GM18526 (cell line): ENCODE results near the gene ITGAV.

Experiments
- POLR2A ChIP-seq: IDR thresholded peaks from 3 replicates; pipeline ENCODE4 v1.6.1; 2011; ENCODE audit not compliant: insufficient read length; ENCODE audit errors: extremely low read depth

Gene ITGAV

DNA sequence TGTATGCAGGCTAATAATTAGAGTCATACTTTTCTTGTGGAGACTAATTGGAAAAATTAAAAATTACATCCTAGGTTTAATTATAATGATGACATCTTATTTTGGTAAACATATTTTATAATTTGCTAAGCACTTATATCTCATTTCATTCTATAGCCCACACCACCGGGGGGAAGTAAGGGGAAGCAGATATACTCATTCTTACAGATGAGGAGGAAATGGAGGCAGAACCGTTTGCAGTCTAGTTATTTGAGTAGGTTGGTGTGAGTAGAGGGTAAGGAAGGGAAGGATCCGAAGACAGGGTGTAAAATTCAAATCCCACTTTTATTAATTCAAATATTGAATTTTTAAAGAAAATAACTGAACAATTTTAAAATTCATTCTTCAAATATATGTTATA, 3.7 kb downstream of the ITGAV start:
- no peak for TF ChIP-seq POLR2A

DNA sequence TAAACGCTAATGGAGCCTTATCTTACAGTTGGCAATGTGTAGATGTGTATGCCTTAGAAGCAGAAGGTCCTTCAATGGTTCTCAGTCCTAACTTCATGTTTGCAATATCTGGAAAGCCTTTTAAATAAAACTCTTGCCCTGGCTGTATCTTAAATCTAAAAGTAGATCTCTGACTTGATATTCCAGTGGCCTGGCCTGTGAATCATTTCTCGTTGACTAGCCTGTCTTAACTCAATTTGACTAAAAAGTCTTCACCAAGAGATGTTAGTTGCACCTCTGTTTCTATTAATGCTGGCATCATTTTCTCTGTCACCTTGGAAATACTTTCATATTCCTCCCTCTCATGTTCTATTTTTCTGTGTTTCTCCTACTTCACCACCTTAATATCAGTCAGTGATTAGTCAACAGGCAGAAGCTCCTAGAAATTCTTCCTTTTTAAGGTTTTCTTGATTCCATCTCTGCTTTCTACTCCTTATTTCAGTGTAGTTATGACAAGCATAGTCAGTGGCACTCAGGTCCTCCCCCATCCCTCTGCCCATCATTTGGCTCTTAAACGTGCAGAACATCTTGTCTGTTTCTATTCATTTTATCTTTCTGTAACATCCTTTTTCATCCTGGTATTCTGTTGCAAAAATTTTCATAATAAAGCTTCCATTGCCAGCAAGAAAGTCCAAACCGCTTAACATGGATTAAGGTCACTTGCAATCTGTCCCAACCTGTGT, 4.3 kb downstream of the ITGAV start:
- TF ChIP-seq POLR2A = no peak

DNA sequence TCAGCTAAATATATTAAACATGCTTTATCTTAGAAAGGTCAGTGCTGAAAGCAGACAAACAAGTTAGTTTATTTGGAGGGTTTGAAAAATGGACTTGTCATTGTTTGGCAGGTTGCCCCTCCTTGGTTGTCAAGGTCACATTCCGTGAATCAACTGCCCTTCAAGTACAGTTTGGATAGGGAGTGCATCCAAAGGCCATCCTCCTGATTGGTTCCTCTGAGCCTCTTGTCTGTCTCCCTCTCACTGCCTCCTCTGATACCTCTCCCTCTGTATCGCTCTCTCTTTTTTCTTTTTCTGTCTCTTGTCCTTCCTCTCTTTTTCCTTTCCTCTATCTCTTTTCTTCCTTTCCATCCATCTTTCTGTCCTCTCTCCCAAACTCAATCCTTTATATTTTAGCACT, 5.4 kb downstream of the ITGAV start:
- no peak for TF ChIP-seq POLR2A

DNA sequence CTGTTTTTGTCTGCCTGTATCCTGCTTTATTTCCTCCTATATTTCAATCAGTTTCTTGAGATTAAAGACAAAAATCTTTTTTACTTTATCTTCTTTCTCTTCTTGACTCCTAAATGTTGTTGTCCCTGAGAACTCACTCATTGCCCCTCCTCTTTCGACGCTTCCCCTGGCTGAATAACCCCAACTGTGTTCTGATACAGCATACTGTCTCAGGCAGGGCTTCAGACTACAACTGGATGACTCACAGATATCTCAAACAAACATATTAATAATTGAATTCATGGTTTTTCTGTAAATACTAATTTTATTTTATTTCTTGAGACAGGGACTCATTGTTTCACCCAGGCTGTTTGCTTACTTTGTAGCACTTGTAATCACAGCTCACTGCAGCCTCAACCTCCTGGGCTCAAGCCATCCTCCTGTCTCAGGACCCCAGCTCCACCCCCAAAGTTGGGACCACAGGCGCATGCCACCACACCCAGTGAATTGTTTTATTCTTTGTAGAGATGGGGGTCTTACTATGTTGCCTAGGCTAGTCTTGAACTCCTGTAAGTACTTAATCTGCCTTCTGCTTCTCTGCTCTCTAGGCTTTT, 9.4 kb downstream of the ITGAV start:
- no peak for TF ChIP-seq POLR2A

DNA sequence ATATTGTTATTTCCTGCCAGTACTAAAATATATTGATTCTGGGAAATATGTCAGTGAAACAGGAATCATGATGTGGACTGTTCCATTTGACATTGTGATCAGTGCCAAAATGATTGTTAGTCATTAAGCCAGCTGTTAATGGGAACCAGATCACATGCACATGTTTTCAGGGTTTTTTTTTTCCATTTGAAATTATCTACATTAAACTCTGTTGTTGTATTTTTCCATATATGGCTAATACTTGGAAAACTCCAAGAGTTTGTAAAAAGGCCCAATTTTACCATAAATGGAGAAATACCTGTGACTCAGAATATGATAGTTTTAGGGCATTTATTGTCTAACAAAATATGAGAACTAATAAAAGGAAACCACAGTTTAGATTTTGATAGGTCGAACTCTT, 13.4 kb downstream of the ITGAV start:
- TF ChIP-seq POLR2A = no peak

DNA sequence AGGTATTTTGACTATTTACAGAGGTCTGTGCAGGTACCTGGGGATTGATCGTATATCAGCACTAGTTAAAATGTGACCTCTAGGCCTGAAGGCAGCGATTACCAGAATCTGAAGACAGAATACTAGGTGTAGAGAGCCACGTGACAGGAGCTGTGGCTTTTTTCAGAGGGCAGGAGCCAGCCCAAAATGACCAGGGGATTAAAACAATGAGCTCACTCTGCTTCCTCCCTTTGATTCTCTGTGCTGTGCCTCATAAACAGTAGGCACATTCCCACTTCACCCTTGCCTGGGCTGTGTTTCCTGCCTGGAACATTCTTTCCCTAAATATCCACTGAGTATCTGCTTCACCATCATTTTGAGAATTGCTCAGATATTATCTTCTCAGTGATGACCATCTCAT, 15.2 kb downstream of the ITGAV start:
- no peak for TF ChIP-seq POLR2A

DNA sequence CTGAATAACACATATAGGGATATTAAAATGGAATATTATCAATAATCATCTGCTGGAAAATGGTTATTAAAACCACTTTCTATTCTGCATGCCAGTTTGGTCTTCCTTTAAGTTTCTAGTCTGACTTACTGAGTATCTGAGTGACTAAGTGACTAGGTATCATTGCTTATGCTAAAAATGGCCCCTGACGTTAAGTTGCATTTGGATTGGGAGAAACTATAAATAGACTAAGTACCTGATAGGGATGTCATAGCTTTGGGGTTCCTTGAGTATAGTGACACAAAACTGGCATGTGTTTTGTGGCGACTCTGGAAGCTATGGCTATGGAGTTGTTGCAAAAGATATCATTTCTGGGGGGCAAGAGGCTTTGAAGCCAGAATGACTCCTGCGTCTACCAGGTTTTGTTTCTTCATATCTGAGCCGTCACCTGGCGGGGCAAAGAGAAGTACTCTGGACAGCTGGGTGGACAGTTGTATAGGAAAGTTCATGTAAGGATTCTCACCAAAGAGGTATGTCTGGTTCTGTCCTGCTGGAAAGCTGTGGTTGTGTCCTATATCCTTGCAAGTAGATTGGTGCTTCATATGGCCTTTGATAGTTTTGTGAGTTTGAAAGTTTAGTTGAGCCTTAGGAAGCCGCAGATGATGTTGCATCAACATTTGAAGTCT, 17.9 kb downstream of the ITGAV start:
- TF ChIP-seq POLR2A = no peak

DNA sequence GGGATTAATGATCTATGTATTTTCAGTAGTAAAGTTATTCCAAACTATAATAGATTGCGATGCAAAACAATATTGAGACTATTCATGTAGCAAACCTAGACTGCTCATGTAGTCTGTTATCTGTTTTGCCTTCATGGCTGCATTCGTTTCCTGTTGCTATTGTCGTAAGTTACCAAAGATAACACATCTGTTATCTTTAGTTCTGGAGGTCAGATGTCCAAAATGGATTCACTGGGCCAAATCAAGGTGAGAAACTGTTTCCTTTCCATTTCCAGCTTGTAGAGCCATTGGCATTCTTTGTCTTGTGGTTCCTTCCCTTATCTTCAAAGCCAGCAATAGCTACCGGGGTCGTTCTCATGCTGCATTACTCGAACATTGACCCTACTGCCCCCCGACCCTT, 20.9 kb downstream of the ITGAV start:
- TF ChIP-seq POLR2A = no peak

DNA sequence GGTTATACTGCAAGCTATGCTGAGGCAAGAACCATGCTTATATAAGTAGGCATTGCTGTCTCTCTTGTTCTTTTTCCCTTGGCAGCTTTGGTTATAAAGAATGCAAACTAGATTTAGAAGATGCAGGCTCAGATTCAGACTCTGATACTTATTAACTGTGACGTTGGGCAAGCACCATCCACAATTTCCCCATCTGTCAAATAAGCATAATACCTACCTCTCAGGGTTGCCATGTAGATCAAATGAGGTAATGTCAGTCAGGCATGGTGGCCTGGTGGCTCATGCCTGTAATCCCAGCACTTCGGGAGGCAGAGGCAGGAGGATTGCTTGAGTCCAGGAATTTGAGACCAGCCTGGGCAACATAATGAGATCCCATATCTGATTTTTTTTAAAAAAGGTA, 21.7 kb downstream of the ITGAV start:
- no peak for TF ChIP-seq POLR2A

DNA sequence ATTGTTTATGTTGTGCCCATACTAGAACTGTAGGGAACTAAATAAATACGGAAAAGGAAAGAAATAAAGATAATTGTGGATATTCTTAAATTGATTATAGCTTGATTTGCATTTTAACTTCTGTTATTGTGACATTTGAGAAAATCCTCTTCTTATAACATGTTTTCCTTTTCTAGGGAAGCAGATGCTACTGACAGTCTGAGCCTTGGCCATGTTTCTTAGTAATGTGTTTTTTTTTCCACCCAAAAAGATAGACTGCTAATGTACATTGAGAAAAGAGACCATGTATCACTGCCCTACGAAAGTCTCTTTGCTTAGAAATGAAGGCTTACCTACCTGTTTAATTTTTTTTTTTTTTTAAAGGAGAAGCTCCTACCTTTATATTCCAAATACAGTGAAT, 22.2 kb downstream of the ITGAV start:
- no peak for TF ChIP-seq POLR2A

DNA sequence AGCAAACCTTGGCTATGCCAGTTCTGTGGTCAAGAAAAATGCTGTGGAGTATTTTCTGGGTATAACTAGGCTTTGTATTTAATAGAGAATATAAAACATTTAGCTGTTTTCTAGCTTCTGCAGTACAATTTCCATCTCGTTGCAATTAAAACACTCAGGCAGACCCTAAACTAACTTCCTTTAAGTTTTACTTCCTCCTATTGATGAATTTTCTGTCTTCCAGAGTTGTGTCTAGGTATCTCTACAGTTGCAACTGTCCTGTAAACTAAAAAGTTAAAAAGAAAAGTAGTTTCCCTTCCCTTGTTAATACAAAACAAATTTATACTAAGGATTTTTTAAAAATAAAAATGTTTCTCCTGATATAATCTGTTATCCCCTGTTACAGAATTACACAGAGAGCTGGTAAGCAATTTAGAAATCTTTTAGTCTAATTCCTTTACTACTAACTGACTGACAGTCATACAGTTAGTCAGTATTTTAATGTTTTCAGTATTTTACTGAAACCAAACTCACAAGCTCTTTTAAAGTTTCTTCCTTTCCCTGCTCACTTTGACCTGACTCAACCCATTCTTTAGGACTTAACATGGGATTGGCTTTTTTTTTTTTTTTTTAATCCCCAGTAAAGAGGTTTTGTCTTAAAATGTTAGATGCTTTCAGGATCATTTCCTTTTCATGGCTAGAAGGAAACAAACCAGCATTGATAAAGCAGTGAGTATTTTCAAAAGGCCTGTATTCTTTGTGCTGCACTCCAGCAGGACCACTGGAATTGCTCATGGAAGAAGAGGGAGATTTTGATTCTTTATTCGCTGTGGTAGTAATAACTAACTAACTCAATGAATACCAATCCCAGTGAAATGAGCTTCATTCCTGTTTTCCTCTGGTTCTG, 22.9 kb downstream of the ITGAV start:
- TF ChIP-seq POLR2A = no peak

DNA sequence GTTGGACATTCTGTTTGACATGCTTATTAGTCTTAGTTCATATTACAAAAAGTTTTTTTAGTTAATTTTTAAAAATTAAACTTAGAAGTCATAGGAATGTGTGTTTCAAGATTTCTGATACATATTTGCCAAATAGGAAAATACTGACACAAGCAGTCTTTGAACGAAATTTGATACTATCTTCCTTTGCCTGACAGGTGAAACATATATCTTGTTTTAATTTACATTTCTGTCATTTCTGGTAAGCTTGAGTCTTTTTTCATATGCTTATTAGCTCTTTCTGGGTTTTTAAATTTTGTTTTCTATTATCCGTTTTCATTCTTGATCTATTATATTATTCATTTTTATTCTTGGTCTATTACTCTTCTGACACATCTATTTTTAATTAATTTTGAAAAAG, 24.5 kb downstream of the ITGAV start:
- no peak for TF ChIP-seq POLR2A

DNA sequence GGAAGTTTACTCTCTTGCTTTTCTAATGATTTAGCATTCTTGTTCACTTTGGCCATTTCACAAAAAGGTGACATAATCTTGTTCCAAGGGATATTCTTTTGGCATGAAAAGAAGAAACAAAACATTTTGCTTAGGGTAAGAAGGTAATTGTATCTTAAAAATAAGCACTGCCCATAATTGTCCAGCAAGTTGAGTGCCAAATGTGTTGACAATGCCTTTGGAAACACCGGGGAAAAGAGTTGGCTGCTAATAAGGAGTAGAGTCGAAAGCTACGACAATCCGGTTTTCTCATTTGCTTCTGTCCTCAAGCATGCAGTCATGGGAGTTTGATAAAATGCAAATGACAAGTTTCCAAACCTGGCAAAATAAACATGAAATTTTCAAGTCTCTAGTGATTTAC, 27.3 kb downstream of the ITGAV start:
- TF ChIP-seq POLR2A = no peak

DNA sequence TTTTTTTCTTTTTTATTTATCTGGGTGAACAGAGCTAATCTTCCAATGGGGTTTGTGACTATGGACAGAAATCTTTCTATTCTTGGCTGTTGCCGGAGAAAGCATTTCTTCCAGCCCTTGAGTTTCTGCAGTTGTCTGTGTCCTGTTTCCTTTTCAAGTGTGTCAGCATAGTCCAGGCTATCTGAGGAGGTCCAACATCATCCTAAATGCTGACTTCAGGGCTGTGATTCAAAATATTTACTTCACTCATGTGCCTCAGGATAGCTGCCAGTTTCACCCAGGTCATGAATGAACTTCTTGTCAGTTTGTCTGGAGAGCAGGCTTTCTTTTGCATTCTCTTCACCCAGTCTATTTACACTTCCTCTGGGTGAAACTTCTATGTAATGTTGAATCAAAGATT, 27.9 kb downstream of the ITGAV start:
- no peak for TF ChIP-seq POLR2A

DNA sequence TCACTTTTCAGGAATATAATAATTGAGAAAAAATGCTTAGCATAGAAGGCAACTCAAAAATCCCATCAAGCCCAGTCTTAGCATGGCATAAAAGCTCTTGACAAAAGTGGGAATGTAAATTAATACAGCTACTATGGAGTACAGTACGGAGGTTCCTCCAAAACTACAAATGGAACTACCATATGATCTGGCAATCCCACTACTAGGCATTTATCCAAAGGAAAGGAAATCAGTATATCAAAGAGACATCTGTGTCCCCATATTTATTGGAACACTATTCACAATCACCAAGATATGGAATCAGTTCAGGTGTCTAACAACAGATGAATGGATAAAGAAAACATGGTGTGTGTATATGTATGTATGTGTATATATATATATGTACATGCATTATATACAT, 28.8 kb downstream of the ITGAV start:
- no peak for TF ChIP-seq POLR2A

DNA sequence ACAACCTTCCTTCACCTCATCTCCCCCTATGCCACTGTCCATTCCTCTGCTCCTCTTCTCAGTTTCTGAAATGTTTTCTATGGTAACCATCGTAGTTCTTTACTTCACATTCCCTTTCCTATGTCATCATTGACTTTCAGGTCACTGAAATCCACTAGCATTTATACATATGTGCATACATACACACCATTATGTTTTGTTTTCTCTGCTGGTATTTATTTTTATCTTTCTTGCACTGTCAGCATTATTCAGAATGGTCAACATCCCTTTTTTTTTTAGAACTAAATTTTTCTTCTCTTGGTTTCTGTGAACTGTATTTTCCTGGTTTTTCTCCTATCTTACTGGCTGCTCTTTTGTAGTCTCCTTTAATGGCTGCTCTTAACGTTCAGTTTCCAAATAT, 33.2 kb downstream of the ITGAV start:
- TF ChIP-seq POLR2A = no peak
